Measurements from ENCODE around the gene ATG16L2.

ATG16L2 gene

DNA sequence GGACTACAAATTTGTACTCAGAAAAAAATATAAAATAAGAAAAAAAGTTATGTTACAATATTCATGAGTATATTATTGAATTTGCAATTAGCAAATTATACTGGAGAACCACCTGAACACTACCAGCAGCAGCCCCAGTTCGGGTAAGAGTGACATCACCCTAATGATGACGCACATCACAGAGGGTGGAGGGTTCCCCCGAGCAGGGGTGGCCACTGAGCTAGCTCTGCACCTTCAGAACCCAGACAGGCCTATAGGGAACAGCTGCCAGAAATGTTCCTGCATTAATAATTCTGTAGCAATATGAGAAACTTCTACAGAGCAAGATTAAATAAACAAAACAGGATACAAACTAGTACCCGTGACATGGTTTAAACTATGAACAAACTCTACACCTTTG lies 44.5 kb upstream of the ATG16L2 start:
- in situ Hi-C loops (cut with HindIII; ENCODE audit: low sequenced_read_pairs): no loop called here
- no peak overlapping the region for H3K4me3 ChIP-seq (ENCODE audit: low read depth, low read length)
- no peak for TF ChIP-seq CTCF (IDR thresholded peaks at IDR 0.05; ENCODE audit: low read depth, low read length, missing control alignments)
- DNase-seq (ENCODE audit: low read depth): no peak

- in situ Hi-C loops (cut with HindIII; ENCODE audit: low sequenced_read_pairs): no loop called here
- DNase-seq (ENCODE audit: low read depth): no peak
- no peak overlapping the region for H3K4me3 ChIP-seq (ENCODE audit: low read depth, low read length)
- TF ChIP-seq CTCF (IDR thresholded peaks at IDR 0.05; ENCODE audit: low read depth, low read length, missing control alignments): no peak
These were observed 43.4 kb upstream of the ATG16L2 start for GRCh38 chr11:72770799-72771198.

- no peak for DNase-seq (ENCODE audit: low read depth)
- H3K4me3 ChIP-seq (ENCODE audit: low read depth, low read length): no peak overlapping the region
- in situ Hi-C loops (cut with HindIII; ENCODE audit: low sequenced_read_pairs): no loop called here
- TF ChIP-seq CTCF (IDR thresholded peaks at IDR 0.05; ENCODE audit: low read depth, low read length, missing control alignments): no peak
These were observed 42.7 kb upstream of the ATG16L2 start for GRCh38 chr11:72771507-72771906.

DNA sequence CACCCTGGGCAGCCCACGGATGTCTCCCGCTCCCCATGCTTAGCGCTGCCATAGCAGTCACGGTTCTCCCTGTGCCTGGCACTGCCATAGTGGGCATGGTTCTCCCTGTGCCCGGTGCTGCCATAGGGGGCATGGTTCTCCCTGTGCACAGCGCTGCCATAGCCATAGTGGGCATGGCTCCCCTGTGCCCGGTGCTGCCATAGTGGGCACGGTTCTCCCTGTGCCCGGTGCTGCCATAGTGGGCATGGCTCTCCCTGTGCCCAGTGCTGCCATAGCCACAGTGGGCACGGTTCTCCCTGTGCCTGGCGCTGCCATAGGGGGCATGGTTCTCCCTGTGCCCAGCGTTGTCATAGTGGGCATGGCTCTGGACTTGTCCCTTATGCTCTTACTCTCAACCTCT lies 42.2 kb upstream of the ATG16L2 start:
- H3K4me3 ChIP-seq (ENCODE audit: low read depth, low read length): no peak overlapping the region
- no peak for TF ChIP-seq CTCF (IDR thresholded peaks at IDR 0.05; ENCODE audit: low read depth, low read length, missing control alignments)
- DNase-seq (ENCODE audit: low read depth): no peak
- in situ Hi-C loops (cut with HindIII; ENCODE audit: low sequenced_read_pairs): no loop called here

DNA sequence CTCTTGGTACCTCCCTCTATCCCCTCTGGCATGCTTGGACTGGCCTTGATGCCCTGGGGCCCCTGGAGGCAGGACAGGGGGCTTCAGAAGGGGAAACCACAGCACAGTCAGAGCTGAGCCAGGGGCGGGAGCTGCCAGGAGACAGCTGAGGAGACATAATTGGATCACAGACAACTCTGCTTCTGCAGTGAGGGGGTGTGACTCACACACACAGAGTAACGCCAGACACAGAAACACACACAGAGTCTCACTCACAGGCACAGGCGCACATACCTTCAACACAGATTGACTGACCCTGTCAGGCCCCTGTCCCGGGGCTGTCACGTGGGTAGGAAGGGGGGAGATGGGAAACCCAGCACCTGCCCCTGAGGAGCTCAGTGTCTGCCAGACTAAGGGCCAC lies 40.9 kb upstream of the ATG16L2 start:
- in situ Hi-C loops (cut with HindIII; ENCODE audit: low sequenced_read_pairs): no loop called here
- peak; percentile 71 for DNase-seq (ENCODE audit: low read depth)
- TF ChIP-seq CTCF (IDR thresholded peaks at IDR 0.05; ENCODE audit: low read depth, low read length, missing control alignments): no peak
- no peak overlapping the region for H3K4me3 ChIP-seq (ENCODE audit: low read depth, low read length)

DNA sequence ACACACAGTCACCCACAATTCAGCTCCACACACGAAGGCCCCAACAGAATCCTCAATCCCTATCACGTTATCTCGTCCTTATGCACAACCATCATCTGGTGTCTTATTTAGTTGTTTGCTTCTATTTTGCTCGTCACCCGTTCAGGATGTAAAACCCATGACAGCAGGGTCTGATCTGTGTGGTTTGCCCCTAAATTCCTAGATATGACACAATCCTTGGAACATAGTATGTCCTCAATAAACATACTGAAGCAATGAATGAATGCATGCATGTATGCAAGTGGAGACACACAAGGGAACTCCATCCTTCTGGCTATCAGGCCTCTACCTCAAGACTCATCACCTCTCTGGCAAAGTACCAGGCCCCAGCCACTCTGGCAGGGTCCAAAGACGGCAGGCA lies 40.5 kb upstream of the ATG16L2 start:
- in situ Hi-C loops (cut with HindIII; ENCODE audit: low sequenced_read_pairs): no loop called here
- no peak overlapping the region for H3K4me3 ChIP-seq (ENCODE audit: low read depth, low read length)
- no peak for TF ChIP-seq CTCF (IDR thresholded peaks at IDR 0.05; ENCODE audit: low read depth, low read length, missing control alignments)
- DNase-seq (ENCODE audit: low read depth): no peak

- in situ Hi-C loops (cut with HindIII; ENCODE audit: low sequenced_read_pairs): no loop called here
- no peak overlapping the region for H3K4me3 ChIP-seq (ENCODE audit: low read depth, low read length)
- DNase-seq (ENCODE audit: low read depth): no peak
- TF ChIP-seq CTCF (IDR thresholded peaks at IDR 0.05; ENCODE audit: low read depth, low read length, missing control alignments): no peak
These were observed 39.7 kb upstream of the ATG16L2 start for GRCh38 chr11:72774499-72774898.
